Tibial artery (tissue), 4 donors: Measurements from ENCODE around the gene CRYBG1.

Source experiments
- DNase-seq, 2 donors: peaks; one replicate each; pipeline ENCODE4 v3.0.0-alpha.2; 2019
- H3K27ac ChIP-seq, 2 donors: fragments of 200-600 bp; sonication (generic) in 1 of 2; 1 replicate in 1 of 2; 2 replicates in 1 of 2; pipeline ENCODE4 v1.5.1; 2018 to 2019; ENCODE audit warnings: mild to moderate bottlenecking in 1 of 2
- H3K27me3 ChIP-seq, 2 donors: fragments of 200-600 bp; sonication (generic) in 1 of 2; one replicate each; pipeline versions ENCODE4 v1.5.1 to v1.6.0; 2016 to 2019
- H3K36me3 ChIP-seq, 3 donors: fragments of 200-600 bp; sonication (generic) in 2 of 3; one replicate each; pipeline ENCODE4 v1.5.1; 2016 to 2019; ENCODE audit warnings: mild to moderate bottlenecking in 2 of 3
- H3K4me1 ChIP-seq, 4 donors: fragments of 200-600 bp; sonication (generic) in 2 of 4; 1 replicate in 3 of 4; 2 replicates in 1 of 4; pipeline ENCODE4 v1.5.1; 2016 to 2019
- H3K4me3 ChIP-seq, 2 donors: fragments of 200-600 bp; sonication (generic) in 1 of 2; 1 replicate in 1 of 2; 2 replicates in 1 of 2; pipeline ENCODE4 v1.5.1; 2018 to 2019; ENCODE audit warnings: mild to moderate bottlenecking in 2 of 2
- H3K9me3 ChIP-seq, 3 donors: fragments of 200-600 bp; sonication (generic) in 1 of 3; one replicate each; pipeline ENCODE4 v1.5.1; 2016 to 2019
- CTCF ChIP-seq, 2 experiments: fragments of 200-600 bp in 1 of 2; fragments of 450-650 bp in 1 of 2; IDR thresholded peaks; one replicate each; pipeline ENCODE4 v1.5.1; 2017 to 2019; ENCODE audit warnings: antibody characterized with exemption in 2 of 2, mild to moderate bottlenecking in 1 of 2, moderate library complexity in 1 of 2
- intact Hi-C: fragments of 100-400 bp; cut with DNase I; formaldehyde crosslinking; loops from one replicate; pipeline ENCODE4 v1.15.0; 2023; ENCODE audit warnings: low total_unique reads

The CRYBG1 gene

GRCh38 chr6:106347219-106347618, 13.3 kb upstream of the CRYBG1 start:
- no peaks in the 10 kb centered on the region for H3K36me3 ChIP-seq
- H3K4me3 ChIP-seq = no peak overlapping the region
- no peaks in the 10 kb centered on the region for H3K27me3 ChIP-seq
- no peaks in the 10 kb centered on the region for H3K4me1 ChIP-seq
- intact Hi-C loops = no loop called here
- DNase-seq = no peak
- no peaks in the 10 kb centered on the region for H3K9me3 ChIP-seq
- H3K27ac ChIP-seq = no peak overlapping the region
- TF ChIP-seq CTCF (IDR thresholded peaks at IDR 0.05) = no peak

GRCh38 chr6:106356378-106356777, 4.1 kb upstream of the CRYBG1 start:
- peaks cover 4 to 48% of the 10 kb centered on the region in 2 donors for H3K27me3 ChIP-seq
- H3K9me3 ChIP-seq = peaks cover 0 to 4% (median 0%) of the 10 kb centered on the region in 3 donors
- no peak for TF ChIP-seq CTCF (IDR thresholded peaks at IDR 0.05)
- intact Hi-C loops = no loop called here
- peaks cover 0 to 16% (median 12%) of the 10 kb centered on the region in 4 donors for H3K4me1 ChIP-seq
- no peak for DNase-seq
- H3K4me3 ChIP-seq = no peak overlapping the region
- H3K27ac ChIP-seq = no peak overlapping the region
- H3K36me3 ChIP-seq = no peaks in the 10 kb centered on the region

GRCh38 chr6:106359959-106360409, 533 bp upstream of the CRYBG1 start:
- Histone ChIP-seq H3K9me3 (no peaks in the 10 kb centered on the region), H3K4me1 (peaks cover 0 to 16% (median 12%) of the 10 kb centered on the region in 4 donors), H3K4me3 (peak overlapping the region in 1 of 2 donors; percentile 51), H3K27me3 (peaks cover 4 to 48% of the 10 kb centered on the region in 2 donors), H3K36me3 (no peaks in the 10 kb centered on the region), H3K27ac (no peak overlapping the region)
- DNase-seq = no peak
- intact Hi-C loops = no loop called here
- no peak for TF ChIP-seq CTCF (IDR thresholded peaks at IDR 0.05)

GRCh38 chr6:106360989-106361430, 493 bp downstream of the CRYBG1 start:
- Histone ChIP-seq H3K4me1 (peaks cover 0 to 16% (median 12%) of the 10 kb centered on the region in 4 donors), H3K27me3 (peaks cover 4 to 48% of the 10 kb centered on the region in 2 donors), H3K4me3 (peak overlapping the region; percentile 28 to 51), H3K9me3 (no peaks in the 10 kb centered on the region), H3K36me3 (no peaks in the 10 kb centered on the region), H3K27ac (no peak overlapping the region)
- DNase-seq = no peak
- no peak for TF ChIP-seq CTCF (IDR thresholded peaks at IDR 0.05)
- intact Hi-C loops = no loop called here

GRCh38 chr6:106363401-106364138, 3.1 kb downstream of the CRYBG1 start:
- H3K4me1 ChIP-seq = peaks cover 0 to 16% (median 12%) of the 10 kb centered on the region in 4 donors
- H3K36me3 ChIP-seq = no peaks in the 10 kb centered on the region
- H3K27me3 ChIP-seq = peaks cover 4 to 31% of the 10 kb centered on the region in 2 donors
- no peak for DNase-seq
- TF ChIP-seq CTCF (IDR thresholded peaks at IDR 0.05) = no peak
- H3K4me3 ChIP-seq = no peak overlapping the region
- no peaks in the 10 kb centered on the region for H3K9me3 ChIP-seq
- intact Hi-C loops = no loop called here
- H3K27ac ChIP-seq = no peak overlapping the region
